COR-L47 (cell line): Measurements from ENCODE around the gene BRINP2.

Experiments used
- DNase-seq: peaks from one replicate; lab custom pipeline; 2025; lab: John Stamatoyannopoulos, UW

Gene BRINP2

DNA sequence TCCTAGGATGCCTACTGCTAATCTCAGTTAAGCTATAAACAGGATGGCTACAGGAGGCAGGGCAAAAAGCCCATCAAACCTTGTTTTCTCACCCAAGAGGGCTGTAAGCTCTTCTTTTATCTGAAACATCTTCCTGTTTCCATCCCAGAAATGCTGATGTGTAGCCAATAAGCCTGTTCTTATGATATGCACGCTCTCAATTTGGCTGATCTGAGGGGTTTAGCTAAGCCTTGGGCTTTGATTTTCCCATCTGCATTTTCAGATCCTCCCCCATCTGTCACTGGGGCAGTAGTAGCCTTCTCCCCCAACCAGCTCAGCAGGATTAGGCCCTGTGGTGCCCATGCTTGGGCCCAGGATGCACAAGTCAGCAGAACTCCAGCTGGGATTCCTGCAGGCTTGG lies 105.0 kb downstream of the BRINP2 start:
- DNase-seq: no peak

DNA sequence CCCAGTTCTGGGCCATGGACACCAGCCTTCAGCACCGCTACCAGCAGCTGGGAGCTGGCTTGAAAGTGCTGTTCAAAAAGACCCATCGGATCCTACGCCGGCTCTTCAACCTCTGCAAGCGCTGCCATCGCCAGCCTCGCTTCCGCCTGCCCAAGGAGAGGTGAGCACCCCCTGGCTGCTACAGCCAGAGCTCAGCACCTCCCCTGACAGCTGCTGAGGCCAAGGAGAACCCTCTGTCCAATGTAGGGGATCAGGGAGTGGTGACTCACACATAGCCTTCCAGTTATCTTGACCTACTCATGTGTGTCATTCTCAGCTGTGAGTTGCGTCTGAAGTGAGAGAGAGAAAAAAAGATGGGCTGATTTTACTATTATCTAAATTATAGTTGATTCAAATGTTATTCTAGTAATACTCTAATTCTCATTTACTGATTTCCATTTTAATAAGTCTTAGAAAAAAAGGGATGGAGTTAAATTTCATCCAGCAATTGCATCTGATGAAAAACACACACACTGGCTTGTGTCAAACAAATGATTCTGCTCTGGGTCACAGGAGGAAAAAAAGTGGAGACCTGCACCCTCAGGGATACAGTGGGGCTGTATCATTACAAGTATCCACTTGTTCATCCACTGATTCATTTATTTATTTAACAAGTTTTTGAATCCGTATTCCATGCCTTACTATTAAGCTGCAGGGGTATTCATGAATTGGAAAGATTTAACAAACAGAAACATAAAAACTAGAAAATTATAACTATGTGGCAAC lies 108.0 kb downstream of the BRINP2 start:
- DNase-seq: no peak

DNA sequence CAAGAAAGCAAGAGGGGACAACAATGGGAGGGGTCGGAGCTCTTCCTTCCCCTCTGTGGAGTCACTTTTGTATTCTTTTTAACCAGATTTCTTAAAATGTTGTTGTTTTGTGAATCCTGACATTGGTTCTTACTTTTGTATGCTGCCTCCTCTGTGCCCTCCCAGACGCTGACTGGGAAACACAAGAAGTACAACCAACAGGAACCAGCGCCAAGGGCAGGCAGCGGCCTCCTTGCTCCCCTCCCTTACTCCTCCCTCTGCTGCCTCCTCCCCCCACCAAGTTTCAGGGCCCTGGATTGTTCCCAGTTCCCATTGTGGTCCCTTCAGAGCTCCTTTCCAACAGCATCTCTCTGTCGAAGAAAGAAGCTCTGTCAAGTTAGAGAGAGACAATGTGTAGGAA lies 111.1 kb downstream of the BRINP2 start:
- no peak for DNase-seq

DNA sequence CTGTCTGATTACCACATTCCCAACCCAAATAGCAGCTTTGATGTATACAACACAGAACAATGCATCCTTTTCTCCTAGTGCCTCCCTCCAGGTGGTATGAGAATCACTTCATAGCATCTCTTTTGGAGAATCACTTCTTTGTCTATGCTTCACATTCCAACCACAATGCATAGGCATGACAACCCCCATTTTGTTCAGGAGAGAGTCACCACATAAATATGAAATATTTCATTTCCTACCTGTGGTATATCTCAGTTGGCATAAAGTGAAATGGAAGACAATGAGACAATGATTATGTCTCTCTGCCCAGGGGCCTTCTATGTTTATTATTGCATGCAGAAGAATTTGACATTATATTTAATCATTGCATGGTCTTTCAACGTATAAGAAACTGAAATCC lies 112.2 kb downstream of the BRINP2 start:
- no peak for DNase-seq

DNA sequence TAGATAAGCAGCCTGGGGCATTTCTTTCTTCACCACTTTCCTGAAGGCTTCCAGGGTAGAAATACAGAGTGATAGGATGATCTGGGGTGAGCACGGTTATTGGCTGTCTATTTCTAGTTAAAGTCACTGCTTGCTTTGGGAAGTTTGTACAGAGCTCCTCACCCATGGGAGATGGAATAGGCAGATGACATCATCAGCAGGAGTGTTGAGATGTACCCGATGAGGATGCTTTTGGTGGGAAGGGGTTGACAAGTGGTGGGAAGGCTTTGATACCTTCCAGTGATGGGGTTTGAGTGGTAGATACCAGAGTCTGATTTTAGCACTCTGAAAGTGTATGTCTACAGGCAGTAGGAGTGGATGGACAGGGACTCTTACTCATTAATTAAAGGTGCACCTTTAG lies 112.6 kb downstream of the BRINP2 start:
- DNase-seq: no peak

DNA sequence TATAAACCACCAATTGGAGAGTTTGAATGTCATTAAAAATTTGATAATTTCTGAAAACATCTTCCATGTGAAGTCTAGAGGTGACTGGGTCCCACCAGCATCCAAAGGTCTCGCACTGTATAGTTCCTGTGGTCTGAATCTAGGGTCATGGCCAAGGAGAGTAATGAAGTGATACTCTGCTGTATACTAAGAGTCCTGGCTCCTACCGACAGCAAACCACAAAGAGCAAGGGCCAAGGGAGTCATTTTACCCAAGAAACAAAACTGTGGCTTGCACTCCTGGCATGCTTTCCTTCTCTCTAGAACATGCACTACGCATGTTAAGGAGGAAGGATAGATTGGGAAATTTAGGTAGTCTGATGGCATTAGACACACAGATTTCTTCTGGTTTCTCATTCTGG lies 115.6 kb downstream of the BRINP2 start:
- DNase-seq: no peak

DNA sequence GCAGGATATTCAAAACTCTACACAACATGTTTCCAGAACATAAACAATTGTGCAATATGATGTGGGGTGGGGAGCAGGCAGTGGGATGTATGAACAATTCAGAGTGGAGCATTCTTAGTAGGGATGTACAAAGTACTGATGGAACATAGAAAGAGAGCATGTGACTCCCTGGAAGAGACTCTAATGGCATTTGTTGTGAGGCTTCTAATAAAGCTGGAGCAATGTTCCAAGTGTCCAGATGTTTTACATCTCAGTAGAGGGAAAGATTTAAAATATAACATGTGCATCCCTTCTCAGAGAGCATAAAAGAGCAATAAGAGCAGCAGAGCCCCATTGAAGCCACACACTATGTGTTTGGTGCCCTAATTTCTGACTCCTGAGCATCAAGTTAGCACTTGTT lies 116.5 kb downstream of the BRINP2 start:
- DNase-seq: no peak

DNA sequence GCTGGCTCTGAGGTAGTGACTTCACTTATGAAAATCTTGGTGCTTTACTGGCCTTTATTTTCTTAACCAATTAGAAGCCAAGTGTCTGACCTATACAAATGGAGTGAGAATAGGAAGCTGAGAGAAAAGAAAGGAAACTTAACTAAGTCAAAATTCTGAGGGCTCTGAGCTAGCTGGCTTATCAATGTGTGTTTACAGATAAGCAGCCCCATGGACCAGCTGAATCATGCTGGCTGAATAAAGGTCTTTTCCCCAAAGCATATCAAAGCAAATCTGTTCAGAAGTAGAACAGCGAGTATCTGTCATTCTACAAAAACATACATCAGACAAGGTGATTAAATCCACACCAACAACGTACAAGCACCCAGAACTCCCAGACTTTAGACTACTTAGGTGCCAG lies 117.2 kb downstream of the BRINP2 start:
- DNase-seq: no peak

DNA sequence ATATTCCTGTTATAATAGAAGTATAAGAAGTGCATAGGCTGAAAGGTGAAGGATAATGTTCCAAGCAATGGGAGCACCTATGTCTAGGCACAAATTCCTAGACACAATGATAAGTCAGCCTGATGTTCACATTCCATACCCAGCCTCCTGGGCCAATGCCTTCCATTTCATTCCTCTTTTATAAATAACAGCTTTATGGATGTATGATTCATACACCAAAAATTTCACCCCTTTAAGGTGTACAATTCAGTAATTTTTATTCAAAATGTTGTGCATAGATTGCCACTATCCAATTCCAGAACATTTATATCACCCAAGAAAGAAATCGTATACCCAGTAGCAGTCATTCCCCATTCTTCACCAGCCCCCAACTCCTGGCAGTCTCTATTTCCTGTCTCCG lies 118.8 kb downstream of the BRINP2 start:
- no peak for DNase-seq

DNA sequence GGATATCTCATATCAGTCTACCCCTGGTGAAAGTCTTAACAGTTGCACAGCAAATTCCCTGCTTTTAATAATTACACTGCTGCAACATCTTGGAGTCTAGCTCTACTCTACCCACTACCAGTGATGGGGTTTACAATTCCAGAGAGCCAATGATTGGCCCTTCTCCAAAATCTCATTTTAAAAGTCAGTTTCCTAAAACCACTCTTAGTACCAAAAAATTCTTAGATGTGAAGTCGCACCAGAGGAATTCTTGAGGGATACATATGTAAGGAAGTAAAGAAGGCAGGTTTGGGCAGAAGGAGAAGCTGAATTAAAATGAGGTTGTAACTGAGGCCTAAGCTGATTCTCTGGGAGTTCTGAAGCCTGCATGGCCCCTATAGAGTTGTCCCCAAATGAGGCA lies 129.7 kb downstream of the BRINP2 start:
- DNase-seq: no peak

DNA sequence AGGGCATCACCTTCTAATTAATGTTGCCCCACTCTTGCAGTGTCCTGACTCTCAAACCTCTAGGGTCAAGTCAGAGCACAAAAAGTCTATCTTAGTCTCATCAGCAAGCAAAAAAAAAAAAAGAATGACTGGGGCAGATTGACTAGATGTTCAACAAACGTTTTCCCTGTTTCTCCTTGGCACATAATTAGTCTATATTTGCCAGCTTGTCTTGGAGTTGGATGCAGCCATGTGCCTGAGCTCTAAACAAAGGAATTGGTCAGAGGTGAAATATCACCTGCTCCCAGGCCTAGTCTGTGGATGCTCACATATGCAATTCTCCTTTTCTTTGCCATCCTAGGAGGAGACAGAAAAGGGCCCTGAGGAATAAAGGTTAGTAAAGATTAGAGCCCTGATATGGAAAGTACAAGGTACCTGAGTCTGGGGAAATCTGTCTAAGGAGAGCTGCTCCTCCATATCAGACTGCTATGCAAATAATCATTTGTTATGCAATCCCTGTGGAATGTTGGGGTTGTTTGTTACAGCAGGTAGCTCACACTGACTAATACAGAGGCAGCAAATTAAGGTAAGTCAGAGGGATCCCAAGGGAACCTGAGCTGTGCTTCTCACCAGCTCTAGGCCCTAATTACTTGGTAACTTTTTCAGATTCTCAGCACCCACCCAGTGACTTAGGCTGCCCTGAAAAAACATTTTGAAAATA lies 130.8 kb downstream of the BRINP2 start:
- DNase-seq: no peak

DNA sequence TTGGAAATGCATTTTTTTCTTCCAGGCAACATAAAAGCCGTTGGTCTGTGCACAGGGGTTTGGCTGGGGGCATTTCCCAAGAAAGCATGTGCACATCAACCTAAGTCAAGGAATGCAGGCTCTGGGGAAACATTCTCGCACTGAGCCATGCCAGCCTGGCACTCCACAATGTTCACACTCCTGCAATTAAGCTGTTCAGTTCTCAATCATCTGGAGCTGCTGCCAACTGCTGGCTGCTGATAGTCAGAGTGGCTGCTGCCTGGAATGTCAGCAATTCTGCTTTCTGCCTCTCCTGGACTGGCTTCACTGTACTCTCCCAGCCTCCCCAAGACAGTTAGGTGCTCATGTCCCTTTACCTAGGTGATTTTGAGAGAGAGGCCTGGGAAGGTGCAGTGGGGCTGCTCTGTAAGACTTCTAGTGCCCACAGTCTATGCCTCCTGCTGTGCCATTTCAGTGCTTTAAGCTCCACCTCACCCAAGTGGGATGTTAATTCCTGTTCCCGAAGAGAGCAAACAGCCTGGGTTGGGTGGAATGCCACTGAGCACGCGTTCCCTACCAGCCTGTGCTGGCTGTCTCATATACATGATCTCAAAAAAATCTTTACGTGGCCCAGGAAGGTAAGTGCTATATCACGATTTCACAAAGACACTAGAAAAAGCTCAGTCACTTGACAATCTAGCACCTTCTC lies 131.7 kb downstream of the BRINP2 start:
- no peak for DNase-seq

DNA sequence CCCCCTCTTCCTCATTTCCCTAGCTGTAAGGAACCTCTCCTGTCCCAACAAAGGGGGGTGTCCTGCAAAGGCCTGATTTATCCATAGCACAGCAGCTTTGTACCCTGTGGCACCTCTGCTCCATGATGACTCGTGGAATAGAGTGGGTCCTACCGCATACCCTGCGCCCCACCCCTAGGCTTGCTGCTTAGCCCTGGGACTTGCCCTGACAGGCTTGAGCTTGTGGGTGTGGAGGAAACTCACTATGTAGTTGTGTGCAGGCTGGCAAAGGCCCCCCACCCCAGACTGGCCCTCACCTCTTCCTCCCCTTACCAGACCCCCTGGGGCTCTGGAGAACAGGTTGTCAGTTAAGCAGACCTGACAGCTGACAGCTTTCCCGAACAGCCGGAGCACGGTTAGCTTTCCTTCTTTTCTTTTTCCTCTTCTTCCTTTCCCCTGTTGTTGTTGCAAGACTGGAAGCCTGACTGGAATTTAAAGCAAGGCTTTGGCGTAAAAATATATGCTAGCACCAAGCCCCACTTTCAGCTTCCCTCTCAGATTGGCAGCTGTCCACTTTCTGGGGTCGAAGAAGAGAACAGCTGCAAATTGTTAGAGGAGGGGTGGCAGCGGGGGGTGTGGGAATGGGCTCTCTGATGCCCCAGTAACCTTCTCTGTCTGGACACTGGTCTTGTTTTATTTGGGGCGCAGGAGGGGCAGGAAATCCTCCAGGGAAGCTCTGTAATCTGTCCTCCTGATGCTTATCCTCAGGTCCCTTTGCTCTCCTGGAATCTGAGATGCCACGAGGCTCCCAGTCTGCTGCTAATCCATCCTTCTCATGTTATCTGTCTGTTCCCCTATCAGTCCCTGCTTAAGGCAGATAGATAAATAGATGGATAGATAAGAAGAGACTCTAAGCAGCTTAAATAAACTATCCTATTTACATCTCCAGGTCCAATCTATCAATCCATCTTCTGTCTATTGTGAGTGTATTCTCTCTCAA lies 134.6 kb downstream of the BRINP2 start:
- no peak for DNase-seq

DNA sequence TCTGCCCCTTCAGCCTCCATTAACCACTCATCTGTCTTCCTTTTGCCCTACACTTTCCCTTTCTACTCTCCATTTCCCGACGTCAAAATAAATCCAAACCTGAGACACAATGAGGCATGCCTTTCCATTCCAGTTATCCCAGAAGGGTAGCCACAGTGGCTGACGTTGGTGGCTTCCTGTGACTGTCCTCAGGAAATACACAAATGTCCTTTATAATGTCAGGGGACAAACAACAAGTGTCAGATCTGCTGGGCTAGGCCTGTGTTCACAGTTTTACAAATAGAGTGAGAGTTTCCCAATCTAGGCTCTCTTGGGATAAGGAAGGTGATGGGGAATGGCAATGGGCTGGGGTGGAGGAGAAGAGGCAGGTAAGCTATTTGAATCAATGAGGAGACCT lies 135.3 kb downstream of the BRINP2 start:
- no peak for DNase-seq

DNA sequence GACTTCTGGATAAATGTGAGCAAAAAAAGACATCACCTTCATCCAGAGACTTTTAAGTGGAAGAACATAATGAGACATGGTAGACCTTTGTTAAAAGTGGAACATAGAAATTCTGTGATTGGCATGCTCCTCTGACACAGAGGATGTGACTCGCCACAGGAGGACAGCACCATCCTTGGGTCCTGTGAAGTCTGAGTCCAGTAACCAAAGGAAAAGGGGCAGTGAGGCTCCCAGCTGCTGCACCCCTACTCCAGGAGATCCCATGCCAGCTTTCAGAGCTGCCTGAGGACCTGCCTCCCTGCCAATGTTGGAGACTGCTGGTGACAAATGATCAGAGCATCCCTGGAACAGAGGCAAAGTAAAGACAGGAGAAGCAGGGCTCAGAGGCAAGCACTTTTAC lies 136.2 kb downstream of the BRINP2 start:
- DNase-seq: no peak

DNA sequence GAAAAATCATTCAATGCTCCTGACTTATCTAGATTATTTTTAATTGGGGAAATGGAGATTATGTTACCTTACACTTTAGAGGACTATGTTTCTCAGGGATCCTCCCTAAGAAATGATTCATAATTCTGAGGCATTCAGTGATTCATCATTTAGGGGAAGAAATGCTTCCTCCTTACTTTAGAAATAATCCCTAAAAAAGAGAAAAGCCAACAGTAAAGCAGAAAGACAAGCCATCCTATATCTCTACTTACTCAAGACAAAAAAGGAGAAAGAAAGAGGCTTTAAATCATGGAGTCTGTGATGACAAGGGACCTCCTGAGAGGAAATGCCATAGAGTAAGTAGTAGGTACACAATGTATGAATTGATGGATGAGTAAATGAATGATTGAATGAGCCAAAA lies 137.0 kb downstream of the BRINP2 start:
- DNase-seq: no peak

DNA sequence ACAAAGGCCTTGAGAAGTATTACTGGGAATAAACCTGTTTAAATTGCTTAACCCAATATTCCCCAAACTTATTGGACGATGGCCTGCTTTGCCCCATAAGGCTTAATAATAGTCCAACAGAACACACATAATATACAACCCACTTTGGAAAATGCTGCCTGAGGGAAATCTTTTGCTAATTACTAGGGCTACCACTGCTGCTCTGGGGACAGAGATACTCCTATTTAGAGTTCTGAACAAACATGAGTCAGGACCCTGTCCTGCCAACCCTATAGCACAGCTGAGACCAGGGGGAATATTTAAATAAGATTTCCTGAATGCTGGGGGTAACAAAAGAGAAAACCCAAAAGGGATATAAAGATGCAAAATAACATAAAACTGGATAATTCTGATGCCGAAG lies 139.1 kb downstream of the BRINP2 start:
- DNase-seq: no peak

DNA sequence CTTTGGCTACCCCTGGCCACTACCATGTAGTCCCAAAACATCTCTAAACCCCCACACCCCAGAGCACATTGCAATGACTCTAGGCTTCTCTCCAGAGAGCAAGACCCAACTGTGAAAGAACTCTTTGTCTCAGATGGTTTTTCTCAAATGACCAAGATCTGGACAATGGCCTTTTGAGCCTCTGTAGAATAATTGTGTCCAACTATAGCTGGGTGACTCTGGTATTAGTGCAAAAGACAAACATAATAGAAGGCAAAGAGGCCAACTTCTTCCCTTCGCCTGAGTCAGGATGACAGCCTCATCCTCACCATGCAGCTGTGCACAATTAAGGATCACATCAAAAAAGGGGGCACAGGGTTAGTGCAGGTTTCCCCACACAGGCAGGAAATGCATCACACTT lies 139.6 kb downstream of the BRINP2 start:
- DNase-seq: no peak

DNA sequence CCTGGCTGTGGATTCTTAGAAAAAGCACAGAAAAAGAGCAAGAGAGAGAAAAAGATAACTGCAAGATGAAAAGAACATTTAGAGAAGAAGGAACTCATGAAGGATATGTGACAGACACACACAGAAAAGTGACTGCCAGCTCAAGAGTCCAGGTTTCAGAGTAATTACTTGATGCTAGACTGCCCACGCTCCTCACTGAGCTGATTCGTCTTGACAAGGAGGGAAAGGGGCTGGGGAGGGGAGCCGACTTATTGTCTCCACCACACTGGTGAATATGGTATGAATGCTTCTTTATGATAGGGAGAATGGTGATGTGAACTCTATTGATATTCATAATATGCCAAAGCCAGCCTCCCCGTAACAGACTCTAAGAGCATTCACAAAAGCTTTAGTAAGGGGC lies 140.4 kb downstream of the BRINP2 start:
- no peak for DNase-seq

DNA sequence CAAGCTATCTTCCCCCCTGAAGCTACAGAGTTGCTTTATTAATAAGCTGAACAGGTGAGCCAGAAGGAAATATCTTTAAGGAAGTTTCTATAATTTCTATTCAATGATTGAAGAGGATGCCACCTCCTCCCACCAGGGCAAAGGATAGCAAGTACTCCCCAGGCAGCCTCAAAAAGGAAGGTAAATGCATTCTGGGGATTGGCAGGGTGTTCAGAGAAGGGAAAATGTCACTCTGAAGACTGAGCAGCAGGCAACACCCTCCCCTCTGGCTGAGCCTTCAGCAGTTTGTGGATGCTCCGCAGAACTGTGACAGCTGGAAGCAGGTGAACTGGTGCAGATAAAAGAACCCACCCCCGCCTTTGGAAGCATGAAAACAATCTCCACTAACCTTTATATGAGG lies 140.8 kb downstream of the BRINP2 start:
- DNase-seq: no peak

DNA sequence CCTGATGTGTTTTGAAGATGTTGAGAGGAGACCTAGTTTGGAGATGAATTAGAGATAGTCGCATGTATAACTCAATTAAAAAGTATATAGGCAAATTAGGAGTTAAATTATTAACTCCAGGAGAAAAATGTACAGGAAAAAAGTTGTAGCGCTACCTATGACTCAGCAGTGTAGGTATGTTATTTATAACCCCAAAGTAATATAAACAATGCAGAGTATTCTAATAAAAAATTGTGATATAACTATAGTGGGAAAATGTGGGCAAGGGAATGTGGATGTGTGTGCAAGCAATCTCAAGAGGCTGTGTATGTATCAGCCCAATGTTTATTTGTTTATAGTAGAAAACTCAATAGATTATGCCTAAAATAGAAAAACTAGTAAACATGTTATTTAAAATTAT lies 144.5 kb downstream of the BRINP2 start:
- no peak for DNase-seq

DNA sequence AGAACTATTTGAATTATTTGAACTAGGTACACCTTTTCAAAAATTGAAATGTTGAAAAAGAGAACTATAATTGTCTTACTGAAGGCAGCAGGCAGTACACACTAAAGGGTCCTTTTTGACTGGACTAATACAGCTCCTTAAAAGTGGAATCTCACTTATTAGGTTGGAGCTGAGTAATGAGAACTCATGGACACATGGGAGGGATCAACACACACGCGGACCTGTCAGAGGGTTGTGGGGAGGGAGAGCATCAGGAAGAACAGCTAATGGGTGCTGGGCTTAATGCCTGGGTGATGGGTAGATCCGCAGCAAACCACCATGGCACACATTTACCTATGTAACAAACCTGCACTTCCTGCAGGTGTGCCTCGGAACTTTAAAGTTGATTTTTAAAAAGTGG lies 145.0 kb downstream of the BRINP2 start:
- DNase-seq: no peak
